Brain microvascular endothelial cell (primary cell): ENCODE data around the gene C1QL1.

Experiments used
- DNase-seq: peaks from one replicate; pipeline ENCODE4 v3.0.0-alpha.2; 2020
- H3K27ac ChIP-seq: fragments of 250-450 bp; sonication (Bioruptor Pico); 2 replicates; pipeline ENCODE4 v1.5.1; 2020; ENCODE audit warnings: mild to moderate bottlenecking, moderate library complexity
- H3K27me3 ChIP-seq: fragments of 250-450 bp; sonication (Bioruptor Pico); replicated peaks from 2 replicates; pipeline ENCODE4 v1.5.1; 2020; ENCODE audit warnings: mild to moderate bottlenecking
- H3K36me3 ChIP-seq: fragments of 250-450 bp; sonication (Bioruptor Pico); replicated peaks from 2 replicates; pipeline ENCODE4 v1.5.1; 2020; ENCODE audit warnings: mild to moderate bottlenecking
- H3K4me3 ChIP-seq: 2 replicates; pipeline ENCODE4 v1.5.1; 2011; ENCODE audit warnings: low read depth, mild to moderate bottlenecking, control low read depth, low read length, moderate library complexity
- CTCF ChIP-seq: IDR thresholded peaks from 2 replicates; pipeline ENCODE4 v1.5.1; 2011; ENCODE audit warnings: low read depth, mild to moderate bottlenecking, moderate library complexity, low read length, control low read depth, inconsistent platforms; ENCODE audit errors: missing control alignments
- in situ Hi-C: cut with HindIII; loops from 2 replicates; pipeline ENCODE4 v1.10.0; 2017; ENCODE audit warnings: low sequenced_read_pairs, low pct_ligation_motif_present

The C1QL1 gene

GRCh38 chr17:44971776-44972483 lies 3.8 kb upstream of the C1QL1 start:
- in situ Hi-C loops: no loop called here
- no peak overlapping the region for H3K27ac ChIP-seq
- peaks cover 28% of the 10 kb centered on the region for H3K27me3 ChIP-seq
- peak; percentile 49 for DNase-seq
- TF ChIP-seq CTCF: no peak
- no peaks in the 10 kb centered on the region for H3K36me3 ChIP-seq
- H3K4me3 ChIP-seq: no peak overlapping the region

DNA sequence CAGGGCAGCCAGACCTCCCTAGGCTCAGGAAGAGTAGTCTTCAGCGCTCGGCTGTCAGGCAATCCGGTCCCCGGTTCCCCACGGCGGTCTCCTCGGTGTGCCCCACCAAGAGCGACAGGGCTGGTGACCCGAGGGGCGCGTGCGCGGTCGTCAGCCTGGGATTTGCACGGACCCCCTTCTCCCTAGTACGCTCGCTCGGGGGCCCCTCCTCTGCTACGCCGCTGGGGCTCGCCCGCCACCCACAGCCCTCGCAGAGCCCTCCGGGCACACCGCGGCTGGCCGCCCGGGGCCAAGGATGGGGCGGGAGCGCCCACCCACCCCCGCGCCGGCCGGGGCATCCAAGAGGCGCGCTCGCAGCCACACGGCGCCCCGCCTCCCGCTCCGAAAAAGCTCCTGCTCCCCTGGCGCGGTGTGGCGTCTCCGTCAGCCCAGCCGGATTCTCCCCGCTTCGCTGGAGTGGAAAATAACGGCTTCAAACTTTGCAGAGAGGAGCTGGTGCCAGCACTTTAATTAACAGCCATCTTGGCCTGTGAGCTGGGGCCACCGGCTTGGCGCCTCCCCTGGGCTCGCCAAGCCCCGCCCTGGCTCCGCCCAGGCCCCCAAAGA lies 2.1 kb upstream of the C1QL1 start:
- in situ Hi-C loops: no loop called here
- H3K27me3 ChIP-seq: peaks cover 39% of the 10 kb centered on the region
- peak overlapping the region; percentile 49 for H3K4me3 ChIP-seq
- H3K27ac ChIP-seq: no peak overlapping the region
- H3K36me3 ChIP-seq: no peaks in the 10 kb centered on the region
- no peak for TF ChIP-seq CTCF
- DNase-seq: no peak

DNA sequence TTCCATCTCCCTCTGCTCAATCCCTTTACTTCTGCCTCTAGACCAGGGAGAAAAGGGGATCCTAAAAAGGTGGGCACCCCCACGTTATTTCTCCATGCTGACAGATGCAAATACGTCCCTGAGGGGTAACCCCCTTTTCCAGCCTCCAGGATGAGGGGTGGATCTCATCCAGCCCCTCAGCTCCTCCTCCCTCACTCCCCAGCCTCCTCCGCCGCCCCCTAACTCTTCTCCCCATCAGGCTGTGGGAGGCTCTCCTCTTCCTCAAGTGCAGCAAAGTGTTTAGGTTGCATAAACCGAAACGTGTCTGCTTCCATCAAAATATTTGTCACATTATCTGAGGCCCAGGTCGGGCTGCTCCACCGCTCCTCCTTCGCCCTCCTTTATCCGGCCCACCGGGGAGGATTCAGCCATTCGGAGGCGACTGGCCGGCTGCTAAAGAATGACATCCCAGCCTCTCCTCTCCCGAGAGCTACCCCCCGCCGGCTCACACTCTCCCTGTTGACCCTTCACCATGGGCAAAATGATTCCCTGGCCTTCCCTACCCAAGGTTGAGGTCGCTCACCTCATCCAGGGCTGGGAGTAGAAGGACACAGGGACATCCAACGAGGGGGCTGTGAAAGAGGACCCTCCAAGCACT lies 1.2 kb upstream of the C1QL1 start:
- Histone ChIP-seq H3K27me3 (peaks cover 39% of the 10 kb centered on the region), H3K4me3 (no peak overlapping the region), H3K36me3 (no peaks in the 10 kb centered on the region), H3K27ac (no peak overlapping the region)
- no peak for DNase-seq
- TF ChIP-seq CTCF: no peak
- in situ Hi-C loops: no loop called here

DNA sequence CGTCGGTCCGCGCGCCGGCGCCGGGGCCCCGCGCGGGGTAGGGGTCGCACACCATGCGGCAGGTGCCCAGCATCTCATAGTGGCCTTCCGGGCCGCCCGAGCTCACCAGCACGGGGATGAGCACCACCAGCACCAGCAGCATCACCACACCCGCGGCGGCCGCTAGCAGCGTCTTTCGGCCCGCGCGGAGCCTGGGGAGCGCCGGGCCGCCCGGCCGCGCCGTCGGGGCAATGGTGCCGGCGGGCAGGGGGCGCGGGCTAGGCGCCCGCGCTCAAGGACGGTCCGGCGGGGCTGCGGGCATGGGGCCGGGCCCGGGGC lies 237 bp downstream of the C1QL1 start:
- Histone ChIP-seq H3K4me3 (no peak overlapping the region), H3K27ac (no peak overlapping the region), H3K27me3 (peaks cover 39% of the 10 kb centered on the region), H3K36me3 (no peaks in the 10 kb centered on the region)
- DNase-seq: no peak
- in situ Hi-C loops: no loop called here
- no peak for TF ChIP-seq CTCF

DNA sequence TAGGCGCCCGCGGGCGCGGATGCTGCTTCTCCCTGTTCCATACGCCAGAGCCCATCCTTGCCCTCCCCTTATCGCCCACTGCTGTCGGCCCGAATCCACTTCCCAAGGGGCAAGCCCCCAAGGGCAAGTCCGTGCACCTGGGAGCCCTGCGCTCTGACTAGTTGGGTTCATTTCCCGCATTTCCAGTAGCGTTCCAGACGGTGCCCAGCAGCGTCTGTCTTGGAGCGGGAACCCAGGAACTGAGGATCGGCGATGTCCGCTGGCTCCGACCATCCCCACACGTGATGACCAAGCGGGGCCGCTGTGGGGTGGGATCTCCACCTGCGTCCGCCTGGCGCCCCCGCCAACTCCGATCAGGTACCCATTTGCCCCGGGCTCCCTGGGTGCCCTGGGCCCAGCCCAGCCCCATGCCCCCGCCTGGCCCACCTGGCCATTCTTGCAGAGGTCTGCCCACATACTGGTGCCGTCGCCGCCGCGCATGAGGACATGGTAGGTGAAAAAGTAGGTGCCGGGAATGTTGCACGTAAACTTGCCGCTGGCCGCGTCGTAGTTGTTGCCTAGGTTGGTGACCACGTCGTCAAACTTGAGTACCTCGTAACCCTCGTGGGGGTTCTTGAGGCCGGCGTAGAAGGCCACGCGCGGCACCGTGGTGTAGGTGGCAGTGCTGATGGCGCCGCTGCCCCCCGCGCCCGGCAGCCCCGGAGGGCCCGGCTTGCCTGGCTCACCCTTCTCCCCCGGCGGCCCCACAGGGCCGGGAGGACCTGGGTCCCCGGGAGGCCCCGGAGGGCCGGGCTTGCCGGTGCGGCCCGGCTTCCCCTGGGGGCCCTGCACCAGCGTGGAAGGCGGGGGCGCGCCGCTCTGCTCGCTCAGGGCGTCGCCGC lies 837 bp downstream of the C1QL1 start:
- peaks cover 39% of the 10 kb centered on the region for H3K27me3 ChIP-seq
- in situ Hi-C loops: no loop called here
- DNase-seq: no peak
- H3K27ac ChIP-seq: no peak overlapping the region
- H3K36me3 ChIP-seq: no peaks in the 10 kb centered on the region
- TF ChIP-seq CTCF: no peak
- no peak overlapping the region for H3K4me3 ChIP-seq
